ENCODE measurements around the gene ATAD2B.

DNA sequence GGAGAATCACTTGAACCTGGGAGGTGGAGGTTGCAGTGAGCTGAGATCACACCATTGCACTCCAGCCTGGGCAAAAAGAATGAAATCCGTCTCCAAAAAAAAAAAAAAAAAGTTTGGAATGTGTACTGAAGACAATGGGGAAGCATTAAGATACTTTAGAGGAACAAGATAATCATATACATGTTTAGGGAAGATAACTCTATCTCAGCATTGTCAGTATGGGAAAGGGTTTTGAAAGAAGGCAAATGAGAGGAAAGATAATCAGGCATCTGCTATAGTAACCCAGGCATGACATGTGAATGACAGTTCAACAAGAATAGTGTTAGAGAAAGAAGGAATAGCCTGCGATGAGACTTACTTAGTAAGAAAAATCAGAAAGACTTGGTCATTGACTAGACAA, 112.0 kb downstream of the ATAD2B start:
- TF ChIP-seq EZH2 (IDR thresholded peaks at IDR 0.05; ENCODE audit: insufficient read depth, poor library complexity, severe bottlenecking) = no peak
- TF ChIP-seq EZH2phosphoT487 (IDR thresholded peaks at IDR 0.05; ENCODE audit: insufficient read depth, low read depth) = no peak
